HEK293T (cell line): ENCODE data around the gene C19orf73.

Experiments
- CTCF ChIA-PET: fragments of 350-600 bp; formaldehyde crosslinking; extraction: SDS; loops from one replicate; lab custom pipeline; 2021; ENCODE audit warnings: antibody characterized with exemption, inconsistent platforms; lab: Yijun Ruan, JAX
- POLR2A ChIA-PET: fragments of 350-600 bp; formaldehyde crosslinking; extraction: SDS; loops from one replicate; lab custom pipeline; 2020; ENCODE audit warnings: antibody characterized with exemption, inconsistent platforms; lab: Yijun Ruan, JAX
- DNase-seq: peaks from one replicate; pipeline ENCODE4 v3.0.0; 2012; ENCODE audit warnings: mixed read lengths; ENCODE audit errors: extremely low spot score
- ARNT ChIP-seq: fragments of 450-650 bp; IDR thresholded peaks from 2 replicates; pipeline ENCODE4 v1.6.1; 2017; ENCODE audit warnings: mild to moderate bottlenecking
- BHLHE40 ChIP-seq: fragments of 450-650 bp; IDR thresholded peaks from 2 replicates; pipeline ENCODE4 v1.6.1; 2016; ENCODE audit warnings: mild to moderate bottlenecking, moderate library complexity, borderline replicate concordance
- CTBP1 ChIP-seq: fragments of 450-650 bp; IDR thresholded peaks from 2 replicates; pipeline ENCODE4 v1.6.1; 2016; ENCODE audit warnings: borderline replicate concordance
- ELF4 ChIP-seq: fragments of 450-650 bp; IDR thresholded peaks from 2 replicates; pipeline ENCODE4 v1.6.1; 2017; ENCODE audit warnings: antibody characterized with exemption
- FOXA1 ChIP-seq: fragments of 450-650 bp; IDR thresholded peaks from 2 replicates; pipeline ENCODE4 v1.6.1; 2016; ENCODE audit warnings: mild to moderate bottlenecking
- FOXK2 ChIP-seq: fragments of 450-650 bp; IDR thresholded peaks from 2 replicates; pipeline ENCODE4 v1.6.1; 2016; ENCODE audit warnings: mild to moderate bottlenecking
- FOXM1 ChIP-seq: fragments of 450-650 bp; IDR thresholded peaks from 2 replicates; pipeline ENCODE4 v1.6.1; 2017; ENCODE audit warnings: mild to moderate bottlenecking, borderline replicate concordance
- HDGF ChIP-seq: fragments of 450-650 bp; IDR thresholded peaks from 2 replicates; pipeline ENCODE4 v1.6.1; 2017; ENCODE audit warnings: antibody characterized with exemption, borderline replicate concordance
- L3MBTL2 ChIP-seq: fragments of 450-650 bp; conservative IDR thresholded peaks from 2 replicates; pipeline ENCODE4 v1.6.1; 2016; ENCODE audit warnings: mild to moderate bottlenecking
- LEF1 ChIP-seq: fragments of 450-650 bp; IDR thresholded peaks from 2 replicates; pipeline ENCODE4 v1.6.1; 2017; ENCODE audit warnings: mild to moderate bottlenecking, borderline replicate concordance
- NFRKB ChIP-seq: fragments of 450-650 bp; IDR thresholded peaks from 2 replicates; pipeline ENCODE4 v1.6.1; 2016; ENCODE audit warnings: mild to moderate bottlenecking, moderate library complexity
- SP1 ChIP-seq: fragments of 450-650 bp; IDR thresholded peaks from 2 replicates; pipeline ENCODE4 v1.6.1; 2017
- SUZ12 ChIP-seq: fragments of 450-650 bp; IDR thresholded peaks from 2 replicates; pipeline ENCODE4 v1.6.1; 2016; ENCODE audit warnings: mild to moderate bottlenecking
- TARDBP ChIP-seq: fragments of 450-650 bp; IDR thresholded peaks from 2 replicates; pipeline ENCODE4 v1.6.1; 2016
- ZNF384 ChIP-seq: fragments of 450-650 bp; IDR thresholded peaks from 2 replicates; pipeline ENCODE4 v1.6.1; 2016
- TF ChIP-seq, protein P1 (sequence below): fragments of 450-650 bp; IDR thresholded peaks from 2 replicates; pipeline ENCODE4 v1.6.1; 2016

C19orf73 gene

DNA sequence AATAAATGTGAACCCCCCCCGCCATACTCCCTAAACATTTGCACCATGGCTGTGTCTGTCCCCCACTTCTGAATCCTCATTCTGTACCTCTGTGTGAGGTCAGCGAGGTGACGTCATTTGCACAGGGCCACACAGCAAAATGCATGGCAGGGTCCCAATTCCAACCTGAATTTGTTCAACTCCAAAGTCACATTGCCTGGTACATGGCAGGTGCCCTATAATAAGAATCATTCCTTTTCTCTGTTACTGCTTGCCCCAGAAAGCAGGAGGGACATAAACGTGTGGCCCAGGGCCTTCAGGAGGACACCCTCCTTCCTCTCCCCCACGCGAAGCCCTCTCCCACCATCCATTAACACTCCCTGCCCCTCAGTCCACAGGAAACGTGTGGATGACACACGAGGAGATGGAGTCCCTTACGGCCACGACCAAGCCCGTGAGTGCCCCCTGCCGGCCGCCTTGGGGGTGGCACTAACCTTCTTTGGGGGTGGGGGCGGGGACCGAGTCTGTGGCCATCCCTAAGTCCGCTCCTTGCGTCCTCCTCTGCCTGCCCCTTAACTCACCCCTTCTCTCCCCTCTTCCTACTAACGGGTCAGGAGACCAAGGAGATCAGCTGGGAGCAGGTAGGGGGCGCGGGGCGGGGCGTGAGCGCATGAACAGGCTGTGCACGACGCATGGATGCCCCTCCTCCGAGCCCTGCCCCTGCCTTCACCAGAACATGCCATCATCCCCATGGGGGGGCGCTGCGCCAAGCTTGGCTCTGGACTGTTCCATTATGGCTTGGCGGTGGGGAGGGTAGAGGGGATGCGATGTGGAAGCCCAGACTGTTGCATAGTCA lies 26.8 kb upstream of the C19orf73 start:
- ChIA-PET POLR2A (no interaction called here), CTCF (interaction anchor here (0.7 to 1.6 kb wide), 8 partner anchors 17 to 96 kb away, joined by 3 to 6 read pairs (median 4); no protein-coding TSS in a partner anchor)
- DNase-seq: peak; percentile 74
- no peak for TF ChIP-seq ELF4
- TF ChIP-seq L3MBTL2: peak; percentile 49

DNA sequence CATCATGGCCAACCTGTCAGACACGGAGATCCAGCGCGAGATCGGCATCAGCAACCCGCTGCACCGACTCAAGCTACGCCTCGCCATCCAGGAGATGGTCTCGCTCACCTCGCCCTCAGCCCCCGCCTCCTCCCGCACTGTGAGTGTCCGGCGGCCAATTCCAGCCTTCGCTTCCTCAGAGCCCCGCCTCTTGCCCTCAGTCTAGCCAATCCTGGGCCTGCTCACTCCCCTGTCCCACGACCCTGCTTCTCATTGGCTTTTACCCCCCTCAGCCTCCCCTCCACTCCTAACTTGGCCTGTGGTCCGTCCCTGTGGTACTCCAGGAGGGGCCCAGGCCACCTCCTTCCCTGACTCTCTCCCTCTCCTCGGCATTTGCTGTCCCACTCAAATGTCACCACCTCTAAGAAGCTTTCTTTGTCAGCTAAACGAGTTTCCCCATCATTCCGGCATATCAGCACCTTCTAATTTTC lies 24.0 kb upstream of the C19orf73 start:
- ChIA-PET CTCF (interaction anchor here (0.7 to 0.9 kb wide), 2 partner anchors 48 to 150 kb away, joined by 3 read pairs; partner anchors contain the start of genes GYS1 and RUVBL2), POLR2A (interaction anchor here (0.9 to 1.3 kb wide), 3 partner anchors 13 to 25 kb away, joined by 4 to 7 read pairs (median 5); no protein-coding TSS in a partner anchor)
- TF ChIP-seq TARDBP: no peak
- no peak for TF ChIP-seq LEF1
- no peak for TF ChIP-seq FOXA1
- TF ChIP-seq HDGF: peak; percentile 73; the same call in 1 of the 2 replicates
- TF ChIP-seq L3MBTL2: 0 out of 2 replicates have a peak, but pooled peaks have one; percentile 49
- TF ChIP-seq, protein P1, sequence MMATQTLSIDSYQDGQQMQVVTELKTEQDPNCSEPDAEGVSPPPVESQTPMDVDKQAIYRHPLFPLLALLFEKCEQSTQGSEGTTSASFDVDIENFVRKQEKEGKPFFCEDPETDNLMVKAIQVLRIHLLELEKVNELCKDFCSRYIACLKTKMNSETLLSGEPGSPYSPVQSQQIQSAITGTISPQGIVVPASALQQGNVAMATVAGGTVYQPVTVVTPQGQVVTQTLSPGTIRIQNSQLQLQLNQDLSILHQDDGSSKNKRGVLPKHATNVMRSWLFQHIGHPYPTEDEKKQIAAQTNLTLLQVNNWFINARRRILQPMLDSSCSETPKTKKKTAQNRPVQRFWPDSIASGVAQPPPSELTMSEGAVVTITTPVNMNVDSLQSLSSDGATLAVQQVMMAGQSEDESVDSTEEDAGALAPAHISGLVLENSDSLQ: no peak
- DNase-seq: peak; percentile 89

DNA sequence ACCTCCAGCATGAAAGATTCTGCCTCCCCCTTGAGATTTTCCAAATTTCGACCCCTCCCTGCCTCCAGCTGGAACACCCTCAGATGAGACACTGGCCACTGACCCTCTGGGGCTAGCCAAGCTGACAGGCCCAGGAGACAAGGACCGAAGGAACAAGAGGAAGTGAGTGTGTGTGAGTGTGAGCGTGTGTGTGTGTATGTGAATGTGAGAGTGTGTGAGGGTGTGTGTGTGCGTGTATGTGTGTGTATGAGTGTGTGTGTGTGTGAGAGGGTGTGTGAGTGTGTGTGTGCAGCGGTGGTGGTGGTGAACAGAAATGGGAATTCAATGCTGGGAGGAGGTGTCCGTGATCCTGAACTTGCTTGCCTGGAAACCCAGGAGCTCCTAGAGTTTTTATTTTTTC lies 22.4 kb upstream of the C19orf73 start:
- DNase-seq: no peak
- CTCF ChIA-PET: no interaction called here
- no peak for TF ChIP-seq FOXA1
- TF ChIP-seq FOXM1: no peak
- no peak for TF ChIP-seq SP1
- no peak for TF ChIP-seq BHLHE40
- TF ChIP-seq, protein P1: no peak
- no peak for TF ChIP-seq LEF1
- no peak for TF ChIP-seq CTBP1
- no peak for TF ChIP-seq ZNF384
- POLR2A ChIA-PET: interaction anchor here (0.9 kb wide), 1 partner anchor 9 kb away, joined by 3 read pairs; no protein-coding TSS in a partner anchor

DNA sequence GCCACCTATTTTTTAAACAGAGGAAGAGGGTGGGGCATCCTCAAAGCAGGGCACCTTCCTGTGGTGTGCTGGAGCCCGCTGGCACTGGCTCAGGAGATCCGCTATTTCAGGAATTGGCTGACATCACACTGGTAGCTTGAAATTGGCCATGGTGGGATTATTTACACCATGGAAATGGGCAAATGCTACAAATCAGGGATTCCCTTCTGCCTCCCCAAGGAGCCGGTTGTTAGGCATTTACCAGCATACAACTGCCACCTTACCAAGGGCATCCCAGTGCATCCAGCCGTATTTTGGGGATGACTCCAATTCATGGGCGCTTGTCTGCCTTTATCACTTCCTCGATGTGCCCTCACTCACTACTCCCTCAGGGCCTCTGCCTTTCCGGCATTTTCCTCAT lies 22.0 kb upstream of the C19orf73 start:
- no peak for DNase-seq
- no peak for TF ChIP-seq ARNT
- ChIA-PET CTCF (interaction anchor here (0.6 kb wide), 1 partner anchor 345 kb away, joined by 3 read pairs; no protein-coding TSS in a partner anchor), POLR2A (no interaction called here)

DNA sequence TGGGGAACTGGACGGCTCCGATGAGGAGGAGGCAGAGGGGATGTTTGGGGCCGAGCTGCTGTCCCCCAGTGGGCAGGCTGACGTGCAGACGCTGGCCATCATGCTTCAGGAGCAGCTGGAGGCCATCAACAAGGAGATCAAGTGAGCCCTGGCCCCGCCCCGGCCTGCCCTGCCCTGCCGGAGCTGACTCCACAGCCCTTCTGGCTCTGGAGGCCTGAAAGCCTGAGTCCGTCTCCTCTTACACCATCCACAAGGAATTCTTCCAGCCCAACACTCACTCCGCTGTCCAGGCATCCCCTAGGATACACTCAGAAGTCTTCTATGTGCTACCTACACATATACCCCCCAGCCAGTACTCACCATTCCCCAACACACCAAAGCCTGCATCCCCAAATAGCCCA lies 17.8 kb upstream of the C19orf73 start:
- ChIA-PET CTCF (no interaction called here), POLR2A (no interaction called here)
- TF ChIP-seq ZNF384: no peak
- no peak for TF ChIP-seq NFRKB
- no peak for TF ChIP-seq ARNT
- no peak for TF ChIP-seq SP1
- no peak for TF ChIP-seq FOXA1
- no peak for TF ChIP-seq HDGF
- no peak for TF ChIP-seq FOXK2
- TF ChIP-seq CTBP1: no peak
- no peak for TF ChIP-seq LEF1
- TF ChIP-seq FOXM1: no peak
- TF ChIP-seq TARDBP: no peak
- no peak for DNase-seq

DNA sequence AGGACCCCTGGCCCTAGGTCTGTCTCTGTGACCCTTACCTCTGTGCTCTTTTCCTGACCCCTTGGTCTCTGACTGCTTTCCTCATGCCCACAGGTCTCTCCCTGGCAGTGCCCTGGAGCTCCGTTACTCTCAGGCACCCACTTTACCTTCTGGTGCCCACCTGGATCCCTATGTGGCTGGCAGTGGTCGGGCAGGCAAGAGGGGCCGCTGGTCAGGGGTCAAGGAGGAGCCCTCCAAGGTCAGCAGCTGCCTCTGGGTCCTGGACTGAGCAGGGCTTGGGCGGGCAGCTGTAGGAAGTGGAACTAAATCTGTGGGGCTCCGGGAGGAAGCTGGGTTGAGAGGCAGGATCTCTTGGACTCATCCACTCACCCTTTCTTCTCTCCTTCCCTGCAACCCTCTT lies 16.7 kb upstream of the C19orf73 start:
- TF ChIP-seq SP1 (no peak), FOXA1 (no peak)
- TF ChIP-seq, protein P1: no peak
- CTCF ChIA-PET: no interaction called here
- POLR2A ChIA-PET: interaction anchor here (1.0 kb wide), 2 partner anchors 8 to 18 kb away, joined by 3 to 9 read pairs; no protein-coding TSS in a partner anchor
- no peak for DNase-seq

DNA sequence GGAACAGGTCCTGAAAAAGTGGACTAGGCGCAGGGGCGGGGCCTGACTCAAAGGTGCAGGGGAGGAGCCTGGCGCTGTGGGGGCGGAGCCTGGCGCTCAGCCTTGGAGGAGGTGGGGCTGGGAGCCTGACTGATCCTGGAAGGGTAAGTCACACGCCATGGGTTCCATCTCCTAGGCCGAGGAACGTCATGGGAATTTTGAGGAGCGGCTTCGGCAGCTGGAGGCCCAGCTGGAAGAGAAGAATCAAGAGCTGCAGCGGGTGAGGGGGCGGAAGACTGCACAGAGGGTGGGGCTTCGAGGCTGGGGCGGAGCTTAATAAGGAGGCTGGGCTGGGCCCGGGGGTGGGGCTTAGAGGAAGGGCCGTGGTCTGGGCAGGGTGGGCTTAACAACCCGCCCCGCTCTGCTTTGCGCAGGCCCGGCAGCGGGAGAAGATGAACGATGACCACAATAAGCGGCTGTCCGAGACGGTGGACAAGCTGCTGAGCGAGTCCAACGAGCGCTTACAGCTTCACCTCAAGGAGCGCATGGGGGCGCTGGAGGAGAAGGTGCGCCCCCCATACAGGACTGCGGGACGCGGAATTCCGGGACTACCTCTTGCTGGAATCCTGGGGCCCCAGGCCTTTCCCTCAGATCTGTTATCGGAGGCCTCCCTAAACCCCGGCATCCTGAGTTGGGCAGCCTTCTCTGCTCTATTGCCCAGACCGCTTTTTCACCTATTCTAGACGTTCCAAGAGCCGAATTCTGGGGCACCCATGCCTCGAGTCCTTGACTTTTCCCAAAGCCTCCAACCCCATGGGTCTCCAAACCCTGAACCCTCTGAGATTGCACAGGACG lies 14.9 kb upstream of the C19orf73 start:
- ChIA-PET CTCF (no interaction called here), POLR2A (interaction anchor here (1.6 kb wide), 1 partner anchor 16 kb away, joined by 3 read pairs; no protein-coding TSS in a partner anchor)
- TF ChIP-seq HDGF (no peak), FOXA1 (no peak), NFRKB (no peak), BHLHE40 (no peak), FOXM1 (no peak), LEF1 (no peak), CTBP1 (no peak), ZNF384 (no peak), L3MBTL2 (no peak), SP1 (no peak), ARNT (no peak), ELF4 (no peak), SUZ12 (no peak), FOXK2 (no peak)
- peak; percentile 27 for DNase-seq
